ENCODE measurements around the gene PANK4. TPM values are rescaled to one million over a fixed set of nuclear protein-coding genes. Genes with fewer than 3 reads are reported as not detected.

PANK4 gene
- total and polyA plus RNA-seq, 4 donors, result 5.5 to 28.2 (median 20.9) TPM

DNA sequence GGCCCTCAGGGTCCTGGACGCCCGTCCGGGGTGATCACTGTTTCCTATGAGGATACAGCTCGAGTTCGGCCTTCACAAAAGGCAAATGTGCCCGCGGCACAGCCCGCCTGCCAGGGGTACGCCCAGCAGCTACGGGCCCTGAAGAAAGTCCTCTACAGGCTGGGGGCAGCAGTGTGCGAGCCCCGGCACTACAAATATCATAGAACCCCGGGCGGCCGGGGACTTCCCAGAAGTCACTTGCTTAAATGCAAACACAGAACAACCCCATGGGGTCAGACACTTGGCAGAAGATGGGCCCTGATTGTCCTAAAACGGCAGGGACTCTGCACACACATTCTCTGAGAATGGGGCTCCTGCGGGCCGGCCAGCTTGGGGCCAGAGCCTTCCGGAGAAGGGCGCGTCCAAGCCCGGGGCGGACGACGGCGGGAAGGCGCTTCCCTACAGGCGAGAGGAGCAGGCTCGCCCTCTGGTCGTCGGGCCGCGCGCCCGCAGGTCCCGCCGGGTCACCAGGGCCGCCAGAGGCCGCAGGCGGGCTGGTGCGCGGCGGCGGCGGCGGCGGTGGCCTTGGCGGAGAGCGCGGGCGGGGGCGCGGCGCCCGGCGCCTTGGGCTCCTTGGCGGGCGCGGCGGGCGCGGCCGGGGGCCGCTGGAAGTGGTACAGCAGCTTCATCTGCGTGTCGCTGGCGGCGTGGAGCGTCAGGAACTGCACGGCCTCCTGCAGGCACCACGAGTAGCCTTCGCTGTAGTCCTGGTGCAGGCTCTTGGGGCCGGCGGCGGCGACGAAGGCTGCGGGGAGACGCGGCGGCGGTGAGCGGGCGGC is 2.8 kb upstream of the PANK4 start:
- no peak for DNase-seq
- no peak overlapping the region for H3K4me3 ChIP-seq (ENCODE audit: low read length in 2 of 2)
- peak overlapping the region in 1 of 2 donors; percentile 43 for H3K27ac ChIP-seq (ENCODE audit: low read depth in 1 of 2, low read length in 2 of 2)
- H3K36me3 ChIP-seq (ENCODE audit: control insufficient read depth in 1 of 2, insufficient read depth in 2 of 2, low read length in 1 of 2), result no peaks in the 10 kb centered on the region
- intact Hi-C loops (cut with DNase I), result loop anchor here (1.0 to 10.0 kb wide), 4 partner anchors 14 to 337 kb away; partner anchors contain the start of genes FAAP20 (in 1 of the 2), PEX10 (in 1 of the 2) and PRXL2B (in 1 of the 2)
- ATAC-seq (ENCODE audit: low FRiP score), result no peak
- H3K4me1 ChIP-seq (ENCODE audit: control insufficient read depth in 1 of 2, insufficient read depth in 2 of 2, low read length in 2 of 2), result no peaks in the 10 kb centered on the region
- 1 to 5% methylated on average over 36 to 84 of the region's 84 CpGs for WGBS, 2 donors
- no peaks in the 10 kb centered on the region for H3K27me3 ChIP-seq (ENCODE audit: control insufficient read depth in 1 of 2, insufficient read depth in 2 of 2, low read length in 1 of 2)
- H3K9me3 ChIP-seq (ENCODE audit: control insufficient read depth, low read length), result no peaks in the 10 kb centered on the region

DNA sequence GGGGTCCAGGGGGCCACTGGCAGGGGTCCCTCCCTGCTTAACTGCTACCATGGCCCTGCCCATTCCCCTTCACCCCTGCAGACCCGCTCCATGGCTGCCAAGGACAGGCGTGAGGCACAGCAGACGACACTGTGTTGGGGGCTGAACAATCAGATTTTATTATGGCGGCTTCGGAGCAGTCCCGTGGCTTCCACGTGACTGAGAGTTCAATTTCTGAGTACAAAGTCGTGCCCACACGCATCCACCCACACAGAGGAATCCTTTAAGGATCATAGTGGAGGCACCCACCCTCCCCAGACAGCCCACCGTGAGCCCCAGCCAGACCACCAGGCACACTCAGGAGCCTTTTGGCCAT is 2.2 kb upstream of the PANK4 start:
- ATAC-seq (ENCODE audit: low FRiP score), result no peak
- Histone ChIP-seq H3K36me3 (ENCODE audit: control insufficient read depth in 1 of 2, insufficient read depth in 2 of 2, low read length in 1 of 2) (no peaks in the 10 kb centered on the region), H3K4me1 (ENCODE audit: control insufficient read depth in 1 of 2, insufficient read depth in 2 of 2, low read length in 2 of 2) (no peaks in the 10 kb centered on the region), H3K4me3 (ENCODE audit: low read length in 2 of 2) (no peak overlapping the region), H3K27me3 (ENCODE audit: control insufficient read depth in 1 of 2, insufficient read depth in 2 of 2, low read length in 1 of 2) (no peaks in the 10 kb centered on the region), H3K27ac (ENCODE audit: low read depth in 1 of 2, low read length in 2 of 2) (no peak overlapping the region), H3K9me3 (ENCODE audit: control insufficient read depth, low read length) (no peaks in the 10 kb centered on the region)
- DNase-seq, result no peak
- 18 to 22% methylated on average over 10 of the region's 10 CpGs for WGBS, 2 donors
- intact Hi-C loops (cut with DNase I), result loop anchor here (1.0 to 10.0 kb wide), 4 partner anchors 15 to 336 kb away; partner anchors contain the start of genes FAAP20 (in 1 of the 2), PEX10 (in 1 of the 2) and PRXL2B (in 1 of the 2)

DNA sequence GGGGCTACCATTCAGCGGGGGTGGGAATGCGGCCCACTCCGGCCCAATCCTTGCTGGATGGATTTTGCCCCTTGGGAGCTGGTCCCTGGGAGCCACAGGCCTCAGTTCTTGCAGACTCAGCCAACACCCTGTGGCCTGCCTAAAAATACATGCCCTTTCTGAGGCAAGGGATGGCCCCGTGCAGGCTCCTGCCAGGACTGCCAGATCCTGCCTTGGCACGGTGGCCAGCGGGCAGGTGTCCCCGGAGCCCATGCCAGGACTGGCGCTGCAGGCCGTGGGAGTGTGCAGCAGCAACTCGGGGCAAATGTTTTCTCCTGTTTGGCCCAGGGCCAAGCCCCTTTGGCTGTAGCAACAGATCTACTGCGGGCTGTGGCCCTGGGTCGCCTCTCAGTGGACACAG is 1.6 kb upstream of the PANK4 start:
- intact Hi-C loops (cut with DNase I), result loop anchor here (1.0 to 10.0 kb wide), 4 partner anchors 15 to 336 kb away; partner anchors contain the start of genes FAAP20 (in 1 of the 2), PEX10 (in 1 of the 2) and PRXL2B (in 1 of the 2)
- DNase-seq, result peak in 1 of 2 donors; percentile 73
- WGBS, 2 donors, result 0 to 6% methylated on average over 11 to 12 of the region's 12 CpGs
- H3K9me3 ChIP-seq (ENCODE audit: control insufficient read depth, low read length), result no peaks in the 10 kb centered on the region
- H3K36me3 ChIP-seq (ENCODE audit: control insufficient read depth in 1 of 2, insufficient read depth in 2 of 2, low read length in 1 of 2), result no peaks in the 10 kb centered on the region
- no peak overlapping the region for H3K4me3 ChIP-seq (ENCODE audit: low read length in 2 of 2)
- H3K27ac ChIP-seq (ENCODE audit: low read depth in 1 of 2, low read length in 2 of 2), result no peak overlapping the region
- peak; percentile 57 for ATAC-seq (ENCODE audit: low FRiP score)
- no peaks in the 10 kb centered on the region for H3K4me1 ChIP-seq (ENCODE audit: control insufficient read depth in 1 of 2, insufficient read depth in 2 of 2, low read length in 2 of 2)
- no peaks in the 10 kb centered on the region for H3K27me3 ChIP-seq (ENCODE audit: control insufficient read depth in 1 of 2, insufficient read depth in 2 of 2, low read length in 1 of 2)

DNA sequence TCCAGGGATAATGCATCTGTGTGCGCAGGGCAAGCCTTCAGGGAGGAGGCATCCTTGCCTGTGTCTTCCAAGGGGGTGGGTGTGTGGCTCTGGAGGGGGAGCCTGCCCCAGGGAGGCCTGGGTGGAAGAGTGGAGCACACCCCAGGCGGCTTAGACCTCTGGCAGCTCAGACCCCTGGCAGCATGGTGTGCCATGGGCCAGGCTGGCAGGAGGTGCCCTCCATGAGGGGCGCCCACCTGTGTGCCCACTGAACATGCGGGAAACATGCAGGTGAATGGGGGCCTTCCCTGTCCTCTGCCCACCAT is 1.1 kb upstream of the PANK4 start:
- 28 to 40% methylated on average over 4 of the region's 4 CpGs for WGBS, 2 donors
- H3K27ac ChIP-seq (ENCODE audit: low read depth in 1 of 2, low read length in 2 of 2), result peak overlapping the region in 1 of 2 donors; percentile 4
- DNase-seq (no peak), ATAC-seq (ENCODE audit: low FRiP score) (no peak)
- H3K27me3 ChIP-seq (ENCODE audit: control insufficient read depth in 1 of 2, insufficient read depth in 2 of 2, low read length in 1 of 2), result no peaks in the 10 kb centered on the region
- no peaks in the 10 kb centered on the region for H3K36me3 ChIP-seq (ENCODE audit: control insufficient read depth in 1 of 2, insufficient read depth in 2 of 2, low read length in 1 of 2)
- no peaks in the 10 kb centered on the region for H3K4me1 ChIP-seq (ENCODE audit: control insufficient read depth in 1 of 2, insufficient read depth in 2 of 2, low read length in 2 of 2)
- H3K9me3 ChIP-seq (ENCODE audit: control insufficient read depth, low read length), result no peaks in the 10 kb centered on the region
- H3K4me3 ChIP-seq (ENCODE audit: low read length in 2 of 2), result no peak overlapping the region
- intact Hi-C loops (cut with DNase I), result loop anchor here (5.0 to 10.0 kb wide), 3 partner anchors 57 to 335 kb away; partner anchors contain the start of genes FAAP20 (in 1 of the 2), PEX10 (in 1 of the 2) and PRXL2B (in 1 of the 2)

DNA sequence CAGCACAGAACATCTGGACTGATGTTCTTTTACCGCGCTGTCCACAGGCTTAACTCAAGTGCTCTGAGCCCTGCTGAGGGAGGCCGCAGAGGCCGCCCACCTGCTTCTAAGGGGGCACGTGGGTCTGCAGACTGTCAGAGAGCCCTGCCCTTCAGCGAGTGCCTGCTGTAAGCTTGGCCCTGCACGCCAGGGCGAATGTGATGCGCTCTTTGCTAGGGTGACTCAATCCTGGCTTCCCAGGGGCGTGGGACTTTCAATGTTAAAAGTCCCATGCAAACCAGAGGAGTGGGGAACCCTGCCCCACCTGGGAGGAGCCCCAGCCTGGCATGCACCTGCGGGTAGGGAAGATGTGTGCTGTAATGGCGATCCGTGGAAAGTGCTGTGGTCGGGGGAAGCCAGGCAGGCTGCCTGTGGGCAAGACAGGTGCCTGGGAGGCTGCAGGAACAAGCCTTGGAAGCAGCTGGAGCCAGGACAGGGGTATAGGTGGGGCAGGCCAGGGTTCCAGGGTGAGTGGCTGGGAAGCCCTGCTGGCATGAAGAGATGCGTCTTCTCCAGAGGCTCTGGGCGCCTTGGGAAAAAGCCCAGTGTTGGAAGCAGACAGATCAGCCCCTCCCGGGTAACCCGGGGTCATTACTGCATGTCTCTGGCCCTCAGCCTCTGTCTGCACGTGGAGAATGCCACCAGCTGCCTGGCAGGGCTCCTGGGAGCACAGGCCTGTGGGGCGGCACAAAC is 594 bp upstream of the PANK4 start:
- H3K9me3 ChIP-seq (ENCODE audit: control insufficient read depth, low read length), result no peaks in the 10 kb centered on the region
- peak; percentile 24 for ATAC-seq (ENCODE audit: low FRiP score)
- intact Hi-C loops (cut with DNase I), result loop anchor here (5.0 to 10.0 kb wide), 3 partner anchors 58 to 335 kb away; partner anchors contain the start of genes FAAP20 (in 1 of the 2), PEX10 (in 1 of the 2) and PRXL2B (in 1 of the 2)
- peak in 1 of 2 donors; percentile 71 for DNase-seq
- no peaks in the 10 kb centered on the region for H3K4me1 ChIP-seq (ENCODE audit: control insufficient read depth in 1 of 2, insufficient read depth in 2 of 2, low read length in 2 of 2)
- peak overlapping the region in 1 of 2 donors; percentile 2 for H3K27ac ChIP-seq (ENCODE audit: low read depth in 1 of 2, low read length in 2 of 2)
- H3K27me3 ChIP-seq (ENCODE audit: control insufficient read depth in 1 of 2, insufficient read depth in 2 of 2, low read length in 1 of 2), result no peaks in the 10 kb centered on the region
- H3K36me3 ChIP-seq (ENCODE audit: control insufficient read depth in 1 of 2, insufficient read depth in 2 of 2, low read length in 1 of 2), result no peaks in the 10 kb centered on the region
- no peak overlapping the region for H3K4me3 ChIP-seq (ENCODE audit: low read length in 2 of 2)
- WGBS, 2 donors, result 5 to 8% methylated on average over 20 of the region's 20 CpGs

DNA sequence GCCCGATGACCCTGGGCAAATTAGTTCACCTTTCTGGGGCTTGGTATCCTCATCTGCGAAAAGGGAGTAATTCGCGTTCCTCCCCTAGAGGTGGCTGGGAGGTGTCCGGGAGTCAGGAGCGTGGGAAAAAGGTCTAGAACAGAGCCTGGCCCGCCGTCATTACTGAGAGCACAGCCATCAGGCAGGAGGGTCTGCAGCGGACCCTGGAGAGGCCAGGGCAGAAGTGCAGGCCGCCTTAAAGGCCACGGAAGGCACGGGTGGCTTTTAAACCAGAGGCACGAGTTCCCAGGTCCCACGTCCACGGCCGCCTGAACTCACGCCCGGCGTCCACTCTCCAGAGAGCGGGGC is 850 bp downstream of the PANK4 start:
- WGBS, 2 donors, result 3% methylated on average over 20 of the region's 20 CpGs
- Histone ChIP-seq H3K36me3 (ENCODE audit: control insufficient read depth in 1 of 2, insufficient read depth in 2 of 2, low read length in 1 of 2) (peaks cover 0 to 5% of the 10 kb centered on the region in 2 donors), H3K27ac (ENCODE audit: low read depth in 1 of 2, low read length in 2 of 2) (no peak overlapping the region), H3K4me3 (ENCODE audit: low read length in 2 of 2) (peak overlapping the region; percentile 43 to 73), H3K27me3 (ENCODE audit: control insufficient read depth in 1 of 2, insufficient read depth in 2 of 2, low read length in 1 of 2) (no peaks in the 10 kb centered on the region), H3K4me1 (ENCODE audit: control insufficient read depth in 1 of 2, insufficient read depth in 2 of 2, low read length in 2 of 2) (no peaks in the 10 kb centered on the region), H3K9me3 (ENCODE audit: control insufficient read depth, low read length) (no peaks in the 10 kb centered on the region)
- DNase-seq (no peak), ATAC-seq (ENCODE audit: low FRiP score) (no peak)
- intact Hi-C loops (cut with DNase I), result loop anchor here (5.0 to 10.0 kb wide), 3 partner anchors 59 to 333 kb away; partner anchors contain the start of genes FAAP20 (in 1 of the 2), PEX10 (in 1 of the 2) and PRXL2B (in 1 of the 2)

DNA sequence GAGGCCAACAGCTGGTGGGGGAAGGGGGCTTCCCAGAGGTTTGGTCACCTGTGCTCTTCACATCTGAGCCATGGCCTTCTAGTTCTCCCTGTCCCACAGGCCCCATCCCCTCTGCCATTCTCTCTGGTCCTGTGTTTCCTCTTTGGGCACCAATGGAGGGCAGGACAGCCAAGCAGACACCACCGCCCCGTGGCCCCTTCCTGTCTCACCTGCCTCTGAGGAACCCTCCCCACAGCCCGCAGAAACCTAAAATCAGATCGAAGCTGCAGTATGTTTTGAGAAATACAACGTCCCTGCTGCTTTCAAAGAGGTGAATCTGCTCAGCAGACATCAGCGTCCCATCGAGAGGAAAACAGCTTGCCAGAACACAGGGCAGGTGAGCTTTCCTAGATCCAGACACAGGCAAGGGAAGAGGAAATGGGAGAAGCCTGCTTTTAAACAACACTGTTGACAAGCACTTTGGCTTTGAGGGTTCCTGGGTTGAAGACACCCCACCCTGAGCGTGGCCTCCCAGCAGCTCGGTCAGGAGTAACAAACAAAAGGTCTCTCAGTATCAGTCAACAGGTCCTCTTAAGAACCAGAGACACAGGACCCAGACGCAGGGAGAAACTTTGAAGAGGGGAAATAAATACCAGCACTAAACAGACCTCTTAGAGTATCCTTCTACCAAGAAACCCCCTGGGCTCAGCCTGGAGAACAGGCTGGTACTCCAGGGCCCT is 2.3 kb downstream of the PANK4 start:
- H3K9me3 ChIP-seq (ENCODE audit: control insufficient read depth, low read length), result no peaks in the 10 kb centered on the region
- no peaks in the 10 kb centered on the region for H3K27me3 ChIP-seq (ENCODE audit: control insufficient read depth in 1 of 2, insufficient read depth in 2 of 2, low read length in 1 of 2)
- intact Hi-C loops (cut with DNase I), result loop anchor here in 1 of 2 donors (10.0 kb wide), 1 partner anchor 61 kb away; the partner anchor contains the start of gene PRXL2B
- no peak overlapping the region for H3K27ac ChIP-seq (ENCODE audit: low read depth in 1 of 2, low read length in 2 of 2)
- ATAC-seq (ENCODE audit: low FRiP score) (no peak), DNase-seq (no peak)
- H3K4me3 ChIP-seq (ENCODE audit: low read length in 2 of 2), result no peak overlapping the region
- 86 to 90% methylated on average over 10 of the region's 10 CpGs for WGBS, 2 donors
- no peaks in the 10 kb centered on the region for H3K4me1 ChIP-seq (ENCODE audit: control insufficient read depth in 1 of 2, insufficient read depth in 2 of 2, low read length in 2 of 2)
- H3K36me3 ChIP-seq (ENCODE audit: control insufficient read depth in 1 of 2, insufficient read depth in 2 of 2, low read length in 1 of 2), result peaks cover 0 to 7% of the 10 kb centered on the region in 2 donors
